GM12801 (cell line): Measurements from ENCODE around the gene DHRSX.

Source experiments
- TF ChIP-seq, protein P1 (sequence below): IDR thresholded peaks from one replicate; pipeline ENCODE4 v1.5.1; 2011; ENCODE audit warnings: control low read depth; ENCODE audit not compliant: insufficient read length; ENCODE audit errors: extremely low read depth

DHRSX gene

DNA sequence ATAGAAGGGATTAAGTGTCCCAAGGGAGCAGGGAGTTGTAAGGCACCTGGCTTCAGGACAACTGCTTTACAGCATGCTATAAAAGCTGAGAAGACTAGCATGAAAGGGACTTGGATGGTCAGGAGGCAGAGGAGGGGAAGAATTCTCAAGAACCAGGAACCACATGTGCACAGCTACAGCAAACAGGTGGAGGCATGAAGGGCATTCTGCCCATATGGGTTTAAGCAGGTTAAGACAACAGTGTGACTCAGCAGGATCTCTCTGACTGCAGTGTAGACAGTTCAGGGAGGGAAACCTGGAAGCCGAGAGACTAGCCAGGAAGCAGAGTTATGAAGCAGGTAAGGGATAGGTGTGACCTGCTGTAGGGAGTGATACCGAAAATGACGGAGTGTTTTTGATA is 117.0 kb downstream of the DHRSX start:
- TF ChIP-seq, protein P1, sequence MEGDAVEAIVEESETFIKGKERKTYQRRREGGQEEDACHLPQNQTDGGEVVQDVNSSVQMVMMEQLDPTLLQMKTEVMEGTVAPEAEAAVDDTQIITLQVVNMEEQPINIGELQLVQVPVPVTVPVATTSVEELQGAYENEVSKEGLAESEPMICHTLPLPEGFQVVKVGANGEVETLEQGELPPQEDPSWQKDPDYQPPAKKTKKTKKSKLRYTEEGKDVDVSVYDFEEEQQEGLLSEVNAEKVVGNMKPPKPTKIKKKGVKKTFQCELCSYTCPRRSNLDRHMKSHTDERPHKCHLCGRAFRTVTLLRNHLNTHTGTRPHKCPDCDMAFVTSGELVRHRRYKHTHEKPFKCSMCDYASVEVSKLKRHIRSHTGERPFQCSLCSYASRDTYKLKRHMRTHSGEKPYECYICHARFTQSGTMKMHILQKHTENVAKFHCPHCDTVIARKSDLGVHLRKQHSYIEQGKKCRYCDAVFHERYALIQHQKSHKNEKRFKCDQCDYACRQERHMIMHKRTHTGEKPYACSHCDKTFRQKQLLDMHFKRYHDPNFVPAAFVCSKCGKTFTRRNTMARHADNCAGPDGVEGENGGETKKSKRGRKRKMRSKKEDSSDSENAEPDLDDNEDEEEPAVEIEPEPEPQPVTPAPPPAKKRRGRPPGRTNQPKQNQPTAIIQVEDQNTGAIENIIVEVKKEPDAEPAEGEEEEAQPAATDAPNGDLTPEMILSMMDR, result no peak

DNA sequence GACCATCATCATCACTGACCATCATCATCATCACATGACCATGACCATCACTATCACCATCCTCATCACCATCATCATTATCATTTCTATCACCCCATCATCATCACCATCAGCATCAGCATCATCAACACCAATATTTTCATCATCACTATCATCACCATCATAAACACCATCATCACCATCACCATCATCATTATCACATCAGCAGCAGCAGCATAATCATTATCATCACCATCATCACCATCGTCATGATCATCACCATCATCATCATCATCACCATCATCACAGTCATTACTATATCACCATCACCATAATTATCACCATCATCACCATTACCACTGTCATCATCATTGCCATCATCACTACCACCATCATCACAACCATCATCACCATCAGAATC is 117.6 kb downstream of the DHRSX start:
- TF ChIP-seq, protein P1, result no peak

DNA sequence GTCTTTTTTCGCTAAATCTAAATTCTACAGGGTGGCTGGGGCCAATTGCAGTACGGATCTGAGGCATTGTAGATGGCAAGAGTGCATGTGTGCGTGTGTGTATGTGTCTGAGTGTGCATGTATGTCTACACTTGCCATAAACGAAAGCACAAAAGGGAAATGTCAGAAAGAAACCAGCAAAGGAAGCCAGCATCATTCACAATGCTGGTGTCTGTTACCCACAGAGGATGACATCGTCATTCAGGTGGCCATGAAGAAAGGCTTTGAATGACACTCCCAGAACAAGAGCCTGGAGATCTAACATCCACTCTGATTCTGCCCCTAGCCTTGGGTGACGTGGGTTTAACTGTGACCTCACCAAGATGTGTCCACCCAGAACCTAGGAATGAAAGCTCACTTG is 124.6 kb downstream of the DHRSX start:
- TF ChIP-seq, protein P1, result no peak

DNA sequence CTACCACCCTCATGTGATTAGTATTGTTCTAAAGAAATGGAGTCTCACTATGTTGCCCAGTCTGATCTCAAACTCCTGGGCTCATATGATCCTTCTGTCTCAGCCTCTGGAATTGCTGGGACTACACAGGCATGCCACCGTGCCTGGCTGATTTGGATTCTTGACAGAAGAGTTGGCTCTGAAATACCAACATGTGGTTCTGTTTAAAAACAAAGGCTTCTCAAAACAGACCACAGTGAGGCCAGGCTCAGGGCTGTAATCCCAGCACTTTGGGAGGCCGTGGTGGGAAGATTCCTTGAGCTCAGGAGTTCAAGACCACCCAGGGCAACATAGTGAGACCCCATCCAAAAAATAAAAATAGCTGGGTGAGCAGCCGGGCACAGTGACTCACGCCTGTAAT is 126.7 kb downstream of the DHRSX start:
- TF ChIP-seq, protein P1, result no peak

DNA sequence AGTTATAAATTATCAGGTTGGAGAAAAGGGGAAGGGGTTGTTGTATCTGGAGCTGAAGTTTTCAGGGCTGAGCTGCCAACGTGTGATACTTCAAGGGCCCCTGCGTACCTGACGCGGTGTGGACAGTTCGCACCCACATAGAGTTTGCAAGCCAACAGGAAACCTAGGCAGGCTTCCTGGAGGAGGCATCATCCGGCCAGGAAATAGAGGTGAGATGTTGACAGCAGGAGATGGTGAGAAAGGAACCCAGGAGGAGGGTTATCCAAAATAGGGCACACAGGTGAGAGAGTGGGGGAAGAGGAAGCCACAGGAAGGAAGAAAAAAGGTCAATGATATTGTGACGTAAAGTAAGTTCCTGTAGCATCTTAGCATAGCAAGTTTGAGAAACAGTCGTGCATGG is 127.2 kb downstream of the DHRSX start:
- TF ChIP-seq, protein P1, result no peak

DNA sequence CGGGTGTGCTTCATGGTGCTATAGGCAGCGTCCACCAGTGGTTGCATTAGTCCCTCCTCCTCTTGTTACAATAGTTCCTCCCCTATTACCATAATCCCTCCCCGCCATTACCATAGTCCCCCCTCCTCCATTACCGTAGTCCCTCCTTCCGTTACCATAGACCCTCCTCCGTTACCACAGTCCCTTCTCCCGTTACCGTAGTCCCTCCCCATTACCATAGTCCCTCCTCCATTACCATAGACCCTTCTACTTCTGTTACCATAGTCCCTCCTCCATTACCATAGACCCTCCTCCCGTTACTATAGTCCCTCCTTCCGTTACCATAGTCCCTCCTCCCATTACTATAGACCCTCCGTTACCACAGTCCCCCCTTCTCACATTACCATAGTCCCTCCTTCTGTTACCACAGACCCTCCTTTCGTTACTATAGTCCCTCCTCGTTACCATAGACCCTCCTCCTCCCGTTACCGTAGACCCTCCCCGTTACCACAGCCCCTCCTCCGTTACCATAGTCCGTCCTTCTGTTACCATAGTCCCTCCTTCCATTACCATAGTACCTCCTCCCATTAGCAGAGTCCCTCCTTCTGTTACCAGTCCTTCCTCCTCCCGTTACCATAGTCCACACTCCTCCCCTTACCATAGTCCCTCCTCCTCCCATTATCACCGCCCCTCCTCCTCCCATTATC is 129.6 kb downstream of the DHRSX start:
- TF ChIP-seq, protein P1, result no peak

DNA sequence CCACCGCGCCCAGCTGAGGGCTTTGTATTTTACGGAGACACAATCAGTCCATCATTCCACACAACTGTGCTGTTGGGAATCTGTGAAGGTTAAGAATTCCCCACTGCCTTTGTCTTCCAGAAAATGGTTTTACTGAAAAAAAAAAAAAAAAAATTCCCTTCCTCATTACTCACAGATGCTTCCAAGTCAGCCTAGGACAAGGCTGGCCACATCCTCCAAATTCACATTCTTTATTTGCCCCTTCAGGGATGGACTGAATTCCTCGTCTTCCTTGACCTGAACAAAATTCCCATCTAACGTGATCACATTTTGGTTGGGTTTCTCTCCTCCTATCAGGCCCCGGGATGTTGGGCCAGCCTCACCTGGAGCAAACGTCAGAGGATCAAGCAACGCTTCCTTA is 130.3 kb downstream of the DHRSX start:
- TF ChIP-seq, protein P1, result no peak
